Transverse colon (tissue), 4 donors: Measurements from ENCODE around the gene SPTBN4. TPM values are rescaled to one million over a fixed set of nuclear protein-coding genes. Genes with fewer than 3 reads are reported as not detected.

Experiments used
- DNase-seq: peaks from one replicate; pipeline ENCODE4 v3.0.0-alpha.2; 2019
- H3K27ac ChIP-seq, 4 donors: fragments of 200-600 bp; sonication (generic); 2 replicates each; pipeline ENCODE4 v1.5.1; 2016 to 2018; ENCODE audit warnings: inconsistent platforms in 4 of 4
- H3K27me3 ChIP-seq: fragments of 200-600 bp; sonication (generic); 2 replicates; pipeline ENCODE4 v1.5.1; 2017; ENCODE audit warnings: inconsistent platforms
- H3K36me3 ChIP-seq, 4 donors: fragments of 200-600 bp; sonication (generic); 2 replicates each; pipeline ENCODE4 v1.5.1; 2017 to 2019; ENCODE audit warnings: inconsistent platforms in 4 of 4
- H3K4me1 ChIP-seq, 4 donors: fragments of 200-600 bp; sonication (generic); 2 replicates each; pipeline ENCODE4 v1.5.1; 2017 to 2020; ENCODE audit warnings: inconsistent platforms in 4 of 4
- H3K4me3 ChIP-seq, 4 donors: fragments of 200-600 bp; sonication (generic); 1 replicate in 1 of 4; 2 replicates in 3 of 4; pipeline versions ENCODE4 v1.5.1 to v1.6.1; 2017 to 2019; ENCODE audit warnings: inconsistent platforms in 4 of 4
- H3K9me3 ChIP-seq, 2 donors: fragments of 200-600 bp; sonication (generic); 2 replicates each; pipeline ENCODE4 v1.5.1; 2017 to 2019; ENCODE audit warnings: inconsistent platforms in 2 of 2
- EP300 ChIP-seq: sonication (generic); formaldehyde crosslinking; IDR thresholded peaks from one replicate; pipeline ENCODE4 v1.6.1; 2017; ENCODE audit warnings: antibody characterized with exemption, low read depth
- POLR2A ChIP-seq: fragments of 450-650 bp; IDR thresholded peaks from one replicate; pipeline ENCODE4 v1.6.1; 2016; ENCODE audit warnings: antibody characterized with exemption, mild to moderate bottlenecking, moderate library complexity
- POLR2AphosphoS5 ChIP-seq, 3 donors: sonication (generic); formaldehyde crosslinking; IDR thresholded peaks; one replicate each; pipeline ENCODE4 v1.6.1; 2016; ENCODE audit warnings: antibody characterized with exemption in 3 of 3
- WGBS, 2 donors: methylation state at CpG; one replicate each; pipeline ENCODE4 v1.1.5; 2018; ENCODE audit warnings: low coverage in 1 of 2; 5-methylcytosine and 5-hydroxymethylcytosine counted together
- in situ Hi-C, 4 donors: fragments of 200-750 bp; cut with MboI; loops; one replicate each; pipeline versions ENCODE4 v1.15.0 to v1.15.1; 2017; ENCODE audit warnings: low sequenced_read_pairs in 3 of 4, low pct_ligation_motif_present in 1 of 4, low pct_unique_long_range_greater_than_20kb in 1 of 4
- intact Hi-C: fragments of 100-400 bp; cut with DNase I; formaldehyde crosslinking; loops from one replicate; pipeline ENCODE4 v1.15.1; 2023; ENCODE audit warnings: low total_unique reads
- total RNA-seq, 4 donors: library from RNA; depleted of rRNA; stranded (reverse); fragments of >200 nt; gene quantifications; one replicate each; pipeline ENCODE4 v1.1.0, GENCODE V29; 2016
- TF ChIP-seq, protein P1 (sequence below), 5 experiments: fragments of 200-600 bp in 3 of 5; fragments of 450-650 bp in 2 of 5; sonication (generic) in 3 of 5; IDR thresholded peaks; 1 replicate in 2 of 5; 2 replicates in 3 of 5; pipeline ENCODE4 v1.5.1; 2016 to 2017; ENCODE audit warnings: antibody characterized with exemption in 5 of 5, inconsistent platforms in 3 of 5, mild to moderate bottlenecking in 2 of 5, moderate library complexity in 1 of 5

Gene SPTBN4
- total RNA-seq, 4 donors from 2014 or later = under 0.01 to 1.5 (median 0.99) TPM

DNA sequence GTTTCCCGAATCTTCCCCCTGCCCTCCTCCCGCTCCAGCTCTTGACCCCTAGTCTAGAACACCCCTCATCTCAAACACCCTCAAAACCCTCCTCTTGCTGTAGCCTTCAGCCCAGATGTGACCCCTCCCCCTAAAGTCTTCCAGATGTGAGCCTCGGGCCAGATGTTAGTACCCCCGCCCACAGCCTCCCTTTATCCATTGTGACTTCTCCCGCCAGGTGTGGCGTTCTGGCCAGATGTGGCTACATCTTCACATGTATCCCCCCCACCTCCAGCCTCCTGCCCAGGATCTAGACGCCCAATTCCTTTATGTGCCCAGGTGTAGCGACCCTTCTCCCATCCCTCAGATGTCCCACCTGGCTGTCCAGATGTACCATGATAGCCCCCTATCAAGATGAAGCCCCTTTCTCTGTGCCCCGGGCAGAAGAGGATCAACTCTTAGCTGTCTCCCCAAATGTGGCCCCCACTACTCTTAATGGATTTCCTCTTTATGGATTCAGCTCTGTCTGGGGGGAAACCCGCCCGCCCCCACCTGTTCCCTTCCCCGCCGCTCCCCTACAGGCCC lies 133.9 kb downstream of the SPTBN4 start:
- H3K27me3 ChIP-seq = peaks cover 55% of the 10 kb centered on the region
- H3K27ac ChIP-seq = peak overlapping the region; percentile 43 to 96 (median 87)
- no peaks in the 10 kb centered on the region for H3K36me3 ChIP-seq
- no peak for DNase-seq
- peaks cover 41 to 86% (median 74%) of the 10 kb centered on the region in 4 donors for H3K4me1 ChIP-seq
- in situ Hi-C loops = no loop called here
- TF ChIP-seq POLR2AphosphoS5 (IDR thresholded peaks at IDR 0.05) = no peak
- TF ChIP-seq, protein P1, sequence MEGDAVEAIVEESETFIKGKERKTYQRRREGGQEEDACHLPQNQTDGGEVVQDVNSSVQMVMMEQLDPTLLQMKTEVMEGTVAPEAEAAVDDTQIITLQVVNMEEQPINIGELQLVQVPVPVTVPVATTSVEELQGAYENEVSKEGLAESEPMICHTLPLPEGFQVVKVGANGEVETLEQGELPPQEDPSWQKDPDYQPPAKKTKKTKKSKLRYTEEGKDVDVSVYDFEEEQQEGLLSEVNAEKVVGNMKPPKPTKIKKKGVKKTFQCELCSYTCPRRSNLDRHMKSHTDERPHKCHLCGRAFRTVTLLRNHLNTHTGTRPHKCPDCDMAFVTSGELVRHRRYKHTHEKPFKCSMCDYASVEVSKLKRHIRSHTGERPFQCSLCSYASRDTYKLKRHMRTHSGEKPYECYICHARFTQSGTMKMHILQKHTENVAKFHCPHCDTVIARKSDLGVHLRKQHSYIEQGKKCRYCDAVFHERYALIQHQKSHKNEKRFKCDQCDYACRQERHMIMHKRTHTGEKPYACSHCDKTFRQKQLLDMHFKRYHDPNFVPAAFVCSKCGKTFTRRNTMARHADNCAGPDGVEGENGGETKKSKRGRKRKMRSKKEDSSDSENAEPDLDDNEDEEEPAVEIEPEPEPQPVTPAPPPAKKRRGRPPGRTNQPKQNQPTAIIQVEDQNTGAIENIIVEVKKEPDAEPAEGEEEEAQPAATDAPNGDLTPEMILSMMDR (IDR thresholded peaks at IDR 0.05) = no peak
- no peak for TF ChIP-seq EP300
- TF ChIP-seq POLR2A = no peak
- no peaks in the 10 kb centered on the region for H3K9me3 ChIP-seq
- 0 to 8% methylated on average over 4 to 13 of the region's 13 CpGs for WGBS, 2 donors
- peak overlapping the region in 3 of 4 donors; percentile 35 to 62 (median 51) for H3K4me3 ChIP-seq
- intact Hi-C loops = no loop called here

DNA sequence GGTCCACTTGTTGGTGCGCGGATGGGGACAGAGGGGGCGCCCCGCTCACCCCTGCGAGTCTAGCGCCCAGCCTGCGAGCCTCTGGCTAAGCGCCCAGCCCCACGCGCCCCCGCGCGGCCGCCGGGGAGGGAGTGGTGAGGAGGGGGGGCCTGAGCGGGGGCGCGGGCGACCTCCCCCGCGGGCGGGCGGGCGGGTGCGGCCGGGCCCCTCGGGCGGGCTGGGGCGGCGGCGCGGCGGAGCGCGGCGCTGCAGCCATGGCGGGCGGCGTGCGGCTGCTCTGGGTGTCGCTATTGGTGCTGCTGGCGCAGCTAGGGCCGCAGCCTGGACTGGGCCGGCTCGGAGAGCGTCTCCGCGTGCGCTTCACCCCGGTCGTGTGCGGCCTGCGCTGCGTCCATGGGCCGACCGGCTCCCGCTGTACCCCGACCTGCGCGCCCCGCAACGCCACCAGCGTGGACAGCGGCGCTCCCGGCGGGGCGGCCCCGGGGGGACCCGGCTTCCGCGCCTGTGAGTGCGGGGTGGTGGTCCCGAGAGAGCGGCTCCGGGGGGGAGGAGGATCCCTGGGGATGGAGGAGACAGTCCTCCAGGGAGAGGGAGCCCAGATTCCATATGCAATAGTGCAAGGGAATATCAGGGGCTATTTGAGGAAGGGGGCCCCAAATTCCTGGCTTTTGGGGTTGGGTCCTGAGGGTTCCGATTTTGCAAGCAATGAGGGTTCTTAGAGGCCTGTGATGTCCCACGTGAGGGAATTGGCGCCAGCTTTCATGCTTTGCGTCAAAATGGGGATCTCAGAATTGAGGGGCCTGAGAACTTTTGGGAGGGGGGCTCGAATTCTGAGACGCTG lies 134.6 kb downstream of the SPTBN4 start, which contains the start of gene LTBP4:
TSS of gene LTBP4 (plus strand) at position 236 of the 841 bp plus-strand sequence. CDS start at position 255, 19 bp downstream.
- WGBS, 2 donors = 0 to 1% methylated on average over 1 to 37 of the region's 82 CpGs
- Histone ChIP-seq H3K4me3 (peak within 1 kb of the TSS; percentile 35 to 62 (median 44)), H3K36me3 (no peaks in the 10 kb centered on the region), H3K27me3 (peaks cover 50% of the 10 kb centered on the region), H3K9me3 (no peaks in the 10 kb centered on the region), H3K27ac (peak within 1 kb of the TSS; percentile 90 to 96 (median 91)), H3K4me1 (peaks cover 41 to 93% (median 80%) of the 10 kb centered on the region in 4 donors)
- TF ChIP-seq, protein P1 (IDR thresholded peaks at IDR 0.05) = no peak
- TF ChIP-seq POLR2AphosphoS5 (IDR thresholded peaks at IDR 0.05) = no peak
- TF ChIP-seq POLR2A = no peak
- no peak for TF ChIP-seq EP300
- DNase-seq = peak; percentile 70
- in situ Hi-C loops (no loop called here), intact Hi-C loops (no loop called here)

DNA sequence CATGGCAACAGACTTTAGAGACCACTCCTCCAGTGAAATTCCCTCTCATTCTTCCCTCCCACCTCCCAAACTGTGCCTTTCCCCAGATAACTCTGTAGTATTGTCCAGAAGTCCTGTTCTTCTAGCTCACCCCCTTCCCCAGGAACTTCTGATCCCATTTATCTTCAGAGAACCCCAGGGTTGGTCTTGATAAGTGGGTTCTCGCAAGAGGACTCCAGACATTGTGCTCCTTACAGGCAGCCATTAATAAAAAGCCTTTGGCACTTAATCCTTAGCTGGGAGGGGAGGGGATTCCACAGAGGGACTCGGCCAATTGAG lies 136.2 kb downstream of the SPTBN4 start:
- Histone ChIP-seq H3K4me3 (peak overlapping the region in 3 of 4 donors; percentile 20 to 62 (median 51)), H3K36me3 (no peaks in the 10 kb centered on the region), H3K27me3 (peaks cover 34% of the 10 kb centered on the region), H3K4me1 (peaks cover 45 to 95% (median 84%) of the 10 kb centered on the region in 4 donors), H3K9me3 (no peaks in the 10 kb centered on the region), H3K27ac (peak overlapping the region; percentile 90 to 96 (median 91))
- 52% methylated on average over 2 of the region's 2 CpGs; no CpG with 5 or more reads in 1 of the 2 donors for WGBS, 2 donors
- no peak for DNase-seq
- TF ChIP-seq POLR2A (no peak), EP300 (no peak), POLR2AphosphoS5 (IDR thresholded peaks at IDR 0.05) (no peak)
- TF ChIP-seq, protein P1 (IDR thresholded peaks at IDR 0.05) = no peak
- intact Hi-C loops = no loop called here
- in situ Hi-C loops = no loop called here
